Pancreas (tissue), 10 donors: ENCODE measurements around the gene AKAP6. TPM values are rescaled to one million over a fixed set of nuclear protein-coding genes. Genes with fewer than 3 reads are reported as not detected.
A peak's percentile ranks its signal among the peaks of the same experiment; 100 is the strongest.

Experiments
- ATAC-seq, 4 donors: fragments of 200-7000 bp; cut with Tn5 transposase; one replicate each; pipeline versions ENCODE4 v1.8.0 to v1.9.1; 2020; ENCODE audit warnings: mild to moderate bottlenecking in 4 of 4, moderate library complexity in 4 of 4
- DNase-seq, 6 donors: peaks; one replicate each; pipeline ENCODE4 v3.0.0-alpha.2; 2020
- FAIRE-seq: peaks from 2 replicates; lab custom pipeline; 2012; peaks lifted over from hg19 to GRCh38; lab: Jason Lieb, UNC
- H3K27ac ChIP-seq, 4 donors: fragments of 200-600 bp; sonication (generic); 1 replicate in 3 of 4; 2 replicates in 1 of 4; pipeline versions ENCODE4 v1.5.0 to v1.8.0; 2020
- H3K27me3 ChIP-seq, 4 donors: fragments of 200-600 bp; one replicate each; pipeline ENCODE4 v1.8.0; 2021
- H3K36me3 ChIP-seq, 3 donors: fragments of 200-600 bp; sonication (generic) in 1 of 3; one replicate each; pipeline versions ENCODE4 v1.5.0 to v1.8.0; 2020 to 2021
- H3K4me1 ChIP-seq, 3 donors: fragments of 200-600 bp; one replicate each; pipeline ENCODE4 v1.8.0; 2021
- H3K4me3 ChIP-seq, 4 donors: fragments of 200-600 bp; sonication (generic) in 2 of 4; one replicate each; pipeline versions ENCODE4 v1.5.0 to v1.8.0; 2020 to 2021
- H3K9me3 ChIP-seq, 4 donors: fragments of 200-600 bp; one replicate each; pipeline ENCODE4 v1.8.0; 2021
- CTCF ChIP-seq, 4 donors: fragments of 200-600 bp; sonication (generic) in 3 of 4; IDR thresholded peaks; one replicate each; pipeline versions ENCODE4 v1.5.0 to v1.8.0; 2021; ENCODE audit warnings: antibody characterized with exemption in 4 of 4
- WGBS, 2 donors: extraction: QIAGEN DNeasy Blood & Tissue Kit; methylation state at CpG; one replicate each; pipeline ENCODE4 v1.1.7; 2013; 5-methylcytosine and 5-hydroxymethylcytosine counted together
- intact Hi-C, 3 donors: fragments of 100-400 bp; cut with DNase I; formaldehyde crosslinking; loops; one replicate each; pipeline versions ENCODE4 v1.11.1 to v1.14.2; 2022
- polyA plus RNA-seq, 2 donors: library from polyadenylated mRNA; stranded (reverse); fragments of 200-250 nt; gene quantifications; one replicate each; pipeline ENCODE4 v1.2.3, GENCODE V29; 2013
- total RNA-seq, 6 donors: library from RNA; stranded (reverse); fragmentation: NEBNext Ultra II Directional in 4 of 6; extraction: Animal tissue kit (Norgen Biotek cat#: 25700) in 4 of 6; gene quantifications; one replicate each; pipeline versions ENCODE4 v1.2.1 to v1.2.4, GENCODE V29; 2021 to 2023
- donor health status: healthy with polysubstance abuse.
- donor health status: DM: no; HTN: no; CAD: no; lungs with moderate emphysema.
- donor health status: DM: no; HTN: no; CAD: no.
- donor health status: control.
- donor health status: control.
- donor health status: Bipolar disorder and iron deficiency.
- donor health status: DM: yes; HTN: yes; CAD: no.
- donor health status: DM: no; HTN: no; CAD: no.
- donor health status: DM: no; HTN: no; CAD: no.
- donor health status: DM: yes; HTN: yes; CAD: no.

The AKAP6 gene
- total and polyA plus RNA-seq, 8 donors, result 0.34 to 2.2 (median 1.8) TPM

GRCh38 chr14:32450919-32451675 lies 122.0 kb downstream of the AKAP6 start:
- no peak for DNase-seq
- TF ChIP-seq CTCF (IDR thresholded peaks at IDR 0.05), result no peak
- Histone ChIP-seq H3K36me3 (no peaks in the 10 kb centered on the region), H3K4me1 (no peaks in the 10 kb centered on the region), H3K27ac (no peak overlapping the region), H3K4me3 (no peak overlapping the region), H3K9me3 (no peaks in the 10 kb centered on the region), H3K27me3 (no peaks in the 10 kb centered on the region)
- no peak for ATAC-seq
- intact Hi-C loops, result no loop called here
- 36 to 45% methylated on average over 2 of the region's 2 CpGs for WGBS, 2 donors
- FAIRE-seq, result no peak

GRCh38 chr14:32453857-32454810 lies 125.0 kb downstream of the AKAP6 start:
- TF ChIP-seq CTCF (IDR thresholded peaks at IDR 0.05), result no peak
- ATAC-seq (no peak), DNase-seq (no peak), FAIRE-seq (no peak)
- H3K27me3 ChIP-seq, result no peaks in the 10 kb centered on the region
- H3K9me3 ChIP-seq, result no peaks in the 10 kb centered on the region
- no peaks in the 10 kb centered on the region for H3K36me3 ChIP-seq
- H3K4me3 ChIP-seq, result no peak overlapping the region
- H3K27ac ChIP-seq, result no peak overlapping the region
- H3K4me1 ChIP-seq, result no peaks in the 10 kb centered on the region
- 75 to 84% methylated on average over 9 of the region's 9 CpGs for WGBS, 2 donors
- intact Hi-C loops, result no loop called here

- no peak for TF ChIP-seq CTCF (IDR thresholded peaks at IDR 0.05)
- DNase-seq (no peak), FAIRE-seq (peak; percentile 75), ATAC-seq (no peak)
- Histone ChIP-seq H3K4me1 (no peaks in the 10 kb centered on the region), H3K27me3 (no peaks in the 10 kb centered on the region), H3K4me3 (no peak overlapping the region), H3K27ac (no peak overlapping the region), H3K36me3 (no peaks in the 10 kb centered on the region), H3K9me3 (no peaks in the 10 kb centered on the region)
- intact Hi-C loops, result no loop called here
- 60 to 73% methylated on average over 5 of the region's 5 CpGs for WGBS, 2 donors
Measured at GRCh38 chr14:32457213-32457920, 128.3 kb downstream of the AKAP6 start.

GRCh38 chr14:32458720-32459119 lies 129.6 kb downstream of the AKAP6 start:
- no peak overlapping the region for H3K27ac ChIP-seq
- WGBS, 2 donors, result 69 to 79% methylated on average over 3 of the region's 3 CpGs
- ATAC-seq, result no peak
- no peak for DNase-seq
- intact Hi-C loops, result no loop called here
- H3K9me3 ChIP-seq, result no peaks in the 10 kb centered on the region
- H3K4me1 ChIP-seq, result no peaks in the 10 kb centered on the region
- H3K4me3 ChIP-seq, result no peak overlapping the region
- no peaks in the 10 kb centered on the region for H3K36me3 ChIP-seq
- H3K27me3 ChIP-seq, result no peaks in the 10 kb centered on the region
- TF ChIP-seq CTCF (IDR thresholded peaks at IDR 0.05), result no peak
- FAIRE-seq, result no peak
